Measurements from ENCODE around the gene MAPK1IP1L.
"Not testable (repeated sequence)": the region's sequence is repeated elsewhere in the genome, so short reads cannot be mapped to it uniquely, and the experiment has no call there.

MAPK1IP1L gene

DNA sequence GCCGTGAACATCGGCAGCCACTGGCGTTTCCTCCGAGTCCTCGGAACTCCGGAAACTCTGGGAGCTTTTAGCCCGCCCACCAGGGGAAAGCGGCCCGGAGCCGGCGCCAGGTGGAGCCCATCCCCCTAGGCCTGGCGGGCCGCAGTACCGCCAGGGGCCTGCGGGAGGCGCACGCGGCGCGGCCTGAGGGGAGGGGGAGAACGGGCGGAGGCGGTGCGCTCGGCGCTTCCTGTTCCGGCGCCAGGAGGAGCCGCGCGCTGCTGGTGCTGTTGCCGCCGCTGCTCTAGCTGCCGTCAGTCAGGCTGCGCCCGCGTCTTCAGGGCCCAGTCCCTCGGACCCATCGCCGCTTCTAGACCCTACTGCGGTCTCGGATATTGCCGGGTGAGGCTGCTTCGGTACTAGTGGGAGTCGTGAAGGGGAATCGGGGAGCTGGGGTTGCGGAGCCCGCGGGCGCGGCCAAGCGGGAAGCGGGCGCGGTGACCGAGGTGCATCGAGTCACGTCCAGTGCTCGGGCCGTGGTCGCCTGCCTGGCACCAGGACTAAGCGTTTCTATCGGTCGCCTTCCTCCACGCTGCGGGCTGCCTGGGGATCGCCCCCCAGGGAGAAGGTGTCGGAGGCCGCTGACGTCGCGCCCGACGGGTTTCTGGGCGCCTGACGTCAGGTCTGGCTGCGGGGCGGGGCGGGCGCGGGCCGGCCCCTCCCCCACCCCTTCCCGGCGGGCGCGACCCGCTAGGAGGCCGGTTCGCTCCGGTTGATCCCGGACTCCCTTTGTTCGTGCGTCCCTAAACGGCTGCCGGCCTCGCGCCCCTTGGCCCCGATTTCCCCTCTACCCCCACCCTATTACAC, at the start of gene MAPK1IP1L:
Gene MAPK1IP1L (plus strand): TSS at position 225 of the 846 bp plus-strand sequence. CDS start 10,037 bp downstream, outside the sequence.
- peak; percentile 60 for DNase-seq (ENCODE audit: low read depth)

- DNase-seq (ENCODE audit: low read depth): peak; percentile 32
Measured at GRCh38 chr14:55005071-55005470, 46.4 kb upstream of the MAPK1IP1L start.

- no peak for DNase-seq (ENCODE audit: low read depth)
Measured at GRCh38 chr14:55015006-55015405, 36.4 kb upstream of the MAPK1IP1L start.

GRCh38 chr14:55019968-55020554, 31.4 kb upstream of the MAPK1IP1L start:
- DNase-seq (ENCODE audit: low read depth): no peak

GRCh38 chr14:55024365-55024764, 27.1 kb upstream of the MAPK1IP1L start:
- not testable (repeated sequence) for DNase-seq (ENCODE audit: low read depth)

DNA sequence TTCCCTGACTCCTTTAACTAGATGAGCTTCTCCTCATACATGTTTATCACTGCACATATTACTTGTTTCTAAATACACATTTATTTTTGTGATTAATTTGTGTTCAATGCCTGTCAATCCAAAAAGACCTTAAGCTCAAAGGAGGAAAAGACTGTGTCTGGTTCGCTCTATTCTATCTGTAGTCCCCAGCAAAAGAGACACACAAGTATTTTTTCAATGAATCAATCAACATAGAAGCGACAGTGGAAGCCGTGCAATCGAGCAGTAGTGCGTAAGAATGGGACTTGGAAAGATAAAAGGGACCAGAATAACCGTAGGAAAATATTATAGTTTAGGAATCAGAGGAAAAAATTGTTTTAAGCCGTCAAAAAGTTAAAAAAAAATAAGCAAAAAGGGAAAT, 25.5 kb upstream of the MAPK1IP1L start:
- no peak for DNase-seq (ENCODE audit: low read depth)

- DNase-seq (ENCODE audit: low read depth): no peak
Measured at GRCh38 chr14:55026441-55026792, 25.0 kb upstream of the MAPK1IP1L start.

GRCh38 chr14:55026793-55027561, 24.5 kb upstream of the MAPK1IP1L start, which contains the start of the genes SOCS4 and WDHD1:
TSS of gene SOCS4 (plus strand) at chr14:55027236. CDS start at chr14:55043042, 15,806 bp downstream.
TSS of gene WDHD1 (minus strand) at chr14:55027099. CDS start at chr14:55026787, 312 bp downstream.
- peak; percentile 54 for DNase-seq (ENCODE audit: low read depth)

GRCh38 chr14:55028066-55028465, 23.4 kb upstream of the MAPK1IP1L start:
- DNase-seq (ENCODE audit: low read depth): no peak

- DNase-seq (ENCODE audit: low read depth): no peak
Measured at GRCh38 chr14:55028476-55028875, 23.0 kb upstream of the MAPK1IP1L start.

DNA sequence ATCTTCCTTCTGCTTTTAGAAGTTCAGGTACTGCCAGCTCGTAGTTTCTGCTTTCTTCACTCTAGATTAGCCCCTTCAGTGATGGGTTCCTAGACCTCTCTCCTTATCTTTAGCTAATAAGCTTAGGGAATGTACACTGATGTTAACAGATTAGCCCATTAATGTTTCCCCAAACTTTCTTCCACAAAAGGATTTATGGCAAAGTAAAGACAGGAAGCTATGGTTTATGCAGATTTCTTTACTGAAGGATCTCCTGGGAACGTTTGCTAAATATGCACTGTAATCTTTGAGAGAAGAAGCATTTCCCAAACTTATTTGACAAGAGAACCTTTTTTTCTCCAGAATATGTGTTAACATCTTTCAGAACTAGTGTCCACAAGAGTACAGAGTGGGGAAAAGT, 20.3 kb upstream of the MAPK1IP1L start:
- DNase-seq (ENCODE audit: low read depth): no peak

- DNase-seq (ENCODE audit: low read depth): not testable (repeated sequence)
Measured at GRCh38 chr14:55037995-55038394, 13.5 kb upstream of the MAPK1IP1L start.

DNA sequence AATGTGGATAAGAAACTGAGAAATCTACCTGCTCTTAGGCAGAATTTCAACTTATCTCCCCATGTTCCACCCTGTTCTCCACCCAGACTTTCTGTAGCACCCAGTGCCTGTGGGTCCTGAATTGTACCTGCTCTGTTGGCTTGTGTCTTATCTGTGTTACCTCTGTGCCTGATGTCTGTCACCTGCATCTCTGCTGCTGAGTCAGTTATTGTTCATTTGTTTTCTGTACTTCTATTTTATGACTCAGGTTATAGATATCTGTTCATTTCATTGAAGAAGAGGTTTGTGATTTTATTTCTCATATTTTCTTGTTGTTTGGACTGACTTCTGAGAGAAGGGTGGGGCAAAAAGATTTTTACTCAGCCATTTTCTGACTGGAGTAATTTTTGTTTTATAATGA, 12.7 kb upstream of the MAPK1IP1L start:
- no peak for DNase-seq (ENCODE audit: low read depth)

DNA sequence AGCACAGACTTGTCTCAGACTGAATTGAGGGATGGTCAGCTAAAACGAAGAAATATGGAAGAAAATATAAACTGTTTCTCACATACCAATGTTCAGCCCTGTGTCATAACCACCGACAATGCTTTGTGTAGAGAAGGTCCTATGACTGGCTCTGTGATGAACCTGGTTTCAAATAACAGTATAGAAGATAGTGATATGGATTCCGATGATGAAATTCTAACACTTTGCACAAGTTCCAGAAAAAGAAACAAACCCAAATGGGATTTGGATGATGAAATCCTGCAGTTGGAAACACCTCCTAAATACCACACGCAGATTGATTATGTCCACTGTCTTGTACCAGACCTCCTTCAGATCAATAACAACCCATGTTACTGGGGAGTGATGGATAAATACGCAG, 7.9 kb upstream of the MAPK1IP1L start:
- DNase-seq (ENCODE audit: low read depth): no peak

DNA sequence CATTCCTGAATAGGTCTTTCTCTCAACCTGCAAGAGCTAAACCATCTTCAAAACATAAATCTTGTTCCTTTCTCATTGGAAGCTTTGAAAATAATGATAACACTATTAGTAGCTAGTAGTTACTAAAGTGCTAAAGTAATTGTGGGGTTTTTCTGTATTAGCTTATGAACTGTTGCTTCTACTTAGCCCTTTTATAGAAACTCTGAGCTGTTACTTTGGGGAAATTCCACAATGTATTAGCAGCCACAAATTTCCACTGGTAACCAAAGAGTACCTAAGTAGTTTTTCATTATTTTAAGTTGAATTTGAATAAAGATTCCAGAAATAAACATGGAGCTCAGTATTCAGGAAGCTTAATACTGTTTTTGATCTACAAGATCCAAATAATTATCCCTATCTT, 6.4 kb upstream of the MAPK1IP1L start:
- no peak for DNase-seq (ENCODE audit: low read depth)

GRCh38 chr14:55047301-55048053, 4.0 kb upstream of the MAPK1IP1L start:
- no peak for DNase-seq (ENCODE audit: low read depth)

DNA sequence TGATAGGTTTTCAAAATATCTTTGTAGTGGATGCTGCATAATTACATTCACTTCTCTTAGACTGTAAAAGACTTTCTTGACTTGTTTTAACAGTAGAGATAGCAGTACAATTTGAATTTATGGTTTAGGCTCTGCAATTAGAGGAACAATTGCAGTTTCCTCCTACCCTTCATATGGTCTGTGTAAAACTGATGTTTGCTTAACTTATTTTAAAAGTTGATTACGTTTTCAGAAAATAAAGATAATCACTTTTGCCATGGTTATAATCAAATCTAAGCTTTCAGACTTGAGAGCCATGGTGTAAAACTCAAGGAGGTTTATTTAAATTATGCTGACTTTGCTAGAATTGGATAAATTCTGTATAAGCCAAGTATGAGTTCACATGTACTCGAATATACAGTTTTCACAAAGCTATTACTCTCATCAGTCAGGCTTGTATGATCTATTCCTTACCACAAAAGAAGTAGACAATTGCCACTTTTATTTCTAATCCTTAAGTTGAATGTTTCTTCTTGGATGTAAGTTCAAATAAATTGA, 2.5 kb upstream of the MAPK1IP1L start:
- no peak for DNase-seq (ENCODE audit: low read depth)

- DNase-seq (ENCODE audit: low read depth): no peak
Measured at GRCh38 chr14:55051165-55051422, 353 bp upstream of the MAPK1IP1L start.

DNA sequence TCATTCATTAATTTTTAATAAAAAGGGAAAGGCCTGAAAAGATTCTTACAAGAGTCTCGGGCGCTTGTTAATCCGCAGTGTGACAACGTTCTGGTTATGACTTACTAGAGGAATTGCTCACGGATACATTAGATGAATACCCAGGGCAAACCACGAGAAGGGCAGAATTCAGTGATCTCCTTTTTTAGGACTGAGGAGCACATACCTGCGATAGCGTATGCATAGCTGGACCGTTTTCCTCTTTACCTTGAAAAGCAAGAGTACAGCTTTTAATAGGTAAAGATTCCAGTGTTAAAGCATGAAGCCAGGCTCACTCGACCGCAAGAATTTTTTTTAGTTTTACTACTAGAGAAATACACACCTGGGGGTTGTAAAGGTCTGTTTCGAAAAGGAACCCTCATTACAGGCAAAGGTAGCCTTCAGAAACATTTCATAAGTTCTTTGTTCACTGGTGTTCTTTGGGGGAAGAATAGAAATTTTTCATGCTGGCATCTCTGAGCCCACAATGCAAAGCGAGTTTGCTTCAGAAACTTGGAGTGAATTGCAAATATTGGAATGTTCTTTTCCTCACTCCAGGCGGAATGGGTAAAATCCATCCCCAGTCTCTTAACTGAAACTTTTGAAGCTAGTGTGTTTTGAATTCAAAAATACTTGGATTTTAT, 953 bp downstream of the MAPK1IP1L start:
- DNase-seq (ENCODE audit: low read depth): no peak

GRCh38 chr14:55053018-55053417, 1.6 kb downstream of the MAPK1IP1L start:
- no peak for DNase-seq (ENCODE audit: low read depth)

DNA sequence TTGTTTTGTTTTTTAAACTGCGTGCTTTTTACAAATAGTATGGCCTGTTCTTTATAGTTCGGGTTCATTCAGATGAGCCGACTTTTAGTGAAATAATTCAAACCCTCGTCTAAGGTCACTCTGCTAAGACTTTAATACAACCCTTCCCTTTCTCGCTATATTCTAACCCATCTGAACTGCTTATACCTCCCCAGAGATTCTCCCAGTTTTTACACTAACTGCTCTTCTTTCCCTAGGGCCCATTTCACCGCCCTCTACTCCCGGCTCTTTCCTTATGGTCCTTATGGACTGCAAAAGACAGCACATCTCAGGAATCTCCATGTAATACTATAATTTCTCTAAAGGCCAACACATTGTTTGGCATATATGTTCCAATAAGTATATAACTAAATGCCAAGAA, 2.1 kb downstream of the MAPK1IP1L start:
- DNase-seq (ENCODE audit: low read depth): no peak

Measured in non-pigmented ciliary epithelial cell (primary cell).